ENCODE measurements around the gene MOB3A. TPM values are rescaled to one million over a fixed set of nuclear protein-coding genes. Genes with fewer than 3 reads are reported as not detected.
A peak's percentile ranks its signal among the peaks of the same experiment; 100 is the strongest.

Gene MOB3A
- total and polyA plus RNA-seq, 10 of the 15 experiments (the other 5 are each of a cell fraction or from before 2014, with no cell fraction given) = 7.5 to 229 (median 79.4) TPM

GRCh38 chr19:2050991-2051772 lies 44.9 kb downstream of the MOB3A start, which contains the start of gene MKNK2 (continued):
- TF ChIP-seq BCLAF1 (IDR thresholded peaks at IDR 0.05) = peak; percentile 77
- no peak for TF ChIP-seq NFIC (IDR thresholded peaks at IDR 0.05; ENCODE audit: low read depth, low read length)
- 0 out of 2 replicates have a peak, but pooled peaks have one; percentile 31 for TF ChIP-seq PKNOX1 (IDR thresholded peaks at IDR 0.05)
- TF ChIP-seq FOS (IDR thresholded peaks at IDR 0.05; ENCODE audit: borderline replicate concordance, extremely low read depth, insufficient read length) = no peak
- TF ChIP-seq RELB (IDR thresholded peaks at IDR 0.05; ENCODE audit: low read depth) = no peak
- TF ChIP-seq SUPT20H (IDR thresholded peaks at IDR 0.05; ENCODE audit: borderline replicate concordance, control insufficient read depth, low read depth, low read length) = no peak
- TF ChIP-seq MYC (IDR thresholded peaks at IDR 0.05; ENCODE audit: insufficient read depth, insufficient read length, insufficient replicate concordance, low read length, severe bottlenecking) = no peak
- TF ChIP-seq GABPA (IDR thresholded peaks at IDR 0.05; ENCODE audit: low read depth) = no peak
- peak; percentile 69 for TF ChIP-seq HDGF (IDR thresholded peaks at IDR 0.05)
- TF ChIP-seq RBBP5 (conservative IDR thresholded peaks at IDR 0.05) = no peak
- TF ChIP-seq HDAC2 (IDR thresholded peaks at IDR 0.05) = peak; percentile 95; the same call in 1 of the 2 replicates
- TF ChIP-seq NFYB (IDR thresholded peaks at IDR 0.05; ENCODE audit: insufficient read depth, low read depth, low read length) = no peak
- no peak for TF ChIP-seq RCOR1 (conservative IDR thresholded peaks at IDR 0.05; ENCODE audit: low read depth, low read length)
- peak; percentile 100 for TF ChIP-seq SMARCA5 (IDR thresholded peaks at IDR 0.05)
- no peak for TF ChIP-seq PRDM15 (CRISPR knock-in tag; IDR thresholded peaks at IDR 0.05)
- TF ChIP-seq ZBTB11 (CRISPR knock-in tag; IDR thresholded peaks at IDR 0.05) = peak; percentile 63

Data from GM12878 (cell line).